IPS DF 19.7 (cell line): Measurements from ENCODE around the gene DOK4.

Source experiments
- DNase-seq: peaks from one replicate; pipeline ENCODE4 v3.0.0-alpha.2; 2013; ENCODE audit warnings: low read depth, low spot score

Gene DOK4

DNA sequence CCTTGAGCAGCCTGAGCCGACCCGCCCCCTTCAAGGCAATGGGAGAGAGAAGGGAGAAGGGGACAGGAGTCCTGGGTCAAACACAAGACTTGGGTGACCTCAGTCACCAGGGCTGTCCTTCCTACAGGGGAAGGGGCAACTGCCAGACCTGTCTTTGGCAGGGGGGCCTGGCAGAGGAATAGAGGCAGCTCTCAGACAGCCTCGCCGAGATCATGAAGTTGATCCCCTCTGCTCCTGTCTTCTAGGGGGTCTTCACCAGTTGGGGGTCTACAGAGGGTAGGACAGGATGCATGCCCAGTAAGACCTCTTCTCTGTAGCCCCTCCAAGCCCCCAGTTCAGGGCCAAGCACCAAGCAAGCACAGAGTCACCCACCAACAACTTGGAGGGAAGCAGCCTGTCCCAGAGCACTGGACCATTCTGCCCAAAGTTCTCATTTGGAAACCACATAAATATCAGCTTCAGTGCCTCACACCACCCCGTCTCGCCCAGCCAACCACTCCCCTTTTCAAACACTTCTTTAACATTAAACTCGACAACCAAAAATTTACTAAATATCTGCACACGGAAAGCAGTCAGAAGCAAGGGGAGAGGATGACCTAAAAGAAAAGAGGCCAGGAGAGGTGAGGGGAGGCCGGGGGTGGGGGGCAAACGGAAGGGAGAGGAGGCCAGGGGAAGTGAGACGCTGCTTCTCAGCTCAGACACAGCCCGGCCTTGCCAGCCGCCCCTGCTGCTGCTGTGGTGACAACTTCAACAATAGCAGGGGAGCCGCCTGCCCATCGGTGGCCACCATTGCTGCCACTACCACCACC is 7.7 kb downstream of the DOK4 start:
- DNase-seq, result no peak

GRCh38 chr16:57477531-57478202 is 8.6 kb downstream of the DOK4 start:
- DNase-seq, result no peak

GRCh38 chr16:57476546-57477410 is 9.5 kb downstream of the DOK4 start:
- no peak for DNase-seq

DNA sequence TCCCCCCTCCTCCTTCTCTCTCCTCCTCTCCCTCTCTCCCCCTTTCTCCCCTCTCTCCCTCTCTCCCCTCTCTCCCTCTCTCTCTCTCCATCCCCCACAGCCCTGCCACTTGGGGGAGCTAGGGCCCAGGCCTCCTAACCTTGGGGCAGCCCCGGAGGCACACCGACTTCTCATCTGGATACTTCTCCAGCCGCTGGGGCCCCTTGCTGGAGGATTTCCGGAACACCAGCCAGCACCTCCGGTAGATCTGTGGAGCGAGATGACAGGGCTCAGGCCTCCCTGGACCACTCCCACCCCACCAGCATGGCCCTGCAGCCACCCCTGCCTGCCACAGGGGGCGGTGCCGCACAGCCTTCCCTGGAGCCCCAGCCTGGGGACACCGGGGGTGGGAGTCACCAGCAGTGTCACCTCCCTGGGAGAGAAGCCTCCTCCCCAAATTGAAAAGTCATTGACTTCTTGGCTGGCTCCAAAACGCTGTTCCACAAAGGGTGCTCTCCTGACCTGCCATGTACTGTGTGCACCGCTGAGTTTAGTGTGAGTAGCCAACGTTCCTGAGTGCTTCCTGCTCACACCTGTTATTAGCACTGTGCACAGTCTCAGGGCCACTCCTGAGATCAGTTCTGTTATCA is 10.5 kb downstream of the DOK4 start:
- DNase-seq, result peak; percentile 86

DNA sequence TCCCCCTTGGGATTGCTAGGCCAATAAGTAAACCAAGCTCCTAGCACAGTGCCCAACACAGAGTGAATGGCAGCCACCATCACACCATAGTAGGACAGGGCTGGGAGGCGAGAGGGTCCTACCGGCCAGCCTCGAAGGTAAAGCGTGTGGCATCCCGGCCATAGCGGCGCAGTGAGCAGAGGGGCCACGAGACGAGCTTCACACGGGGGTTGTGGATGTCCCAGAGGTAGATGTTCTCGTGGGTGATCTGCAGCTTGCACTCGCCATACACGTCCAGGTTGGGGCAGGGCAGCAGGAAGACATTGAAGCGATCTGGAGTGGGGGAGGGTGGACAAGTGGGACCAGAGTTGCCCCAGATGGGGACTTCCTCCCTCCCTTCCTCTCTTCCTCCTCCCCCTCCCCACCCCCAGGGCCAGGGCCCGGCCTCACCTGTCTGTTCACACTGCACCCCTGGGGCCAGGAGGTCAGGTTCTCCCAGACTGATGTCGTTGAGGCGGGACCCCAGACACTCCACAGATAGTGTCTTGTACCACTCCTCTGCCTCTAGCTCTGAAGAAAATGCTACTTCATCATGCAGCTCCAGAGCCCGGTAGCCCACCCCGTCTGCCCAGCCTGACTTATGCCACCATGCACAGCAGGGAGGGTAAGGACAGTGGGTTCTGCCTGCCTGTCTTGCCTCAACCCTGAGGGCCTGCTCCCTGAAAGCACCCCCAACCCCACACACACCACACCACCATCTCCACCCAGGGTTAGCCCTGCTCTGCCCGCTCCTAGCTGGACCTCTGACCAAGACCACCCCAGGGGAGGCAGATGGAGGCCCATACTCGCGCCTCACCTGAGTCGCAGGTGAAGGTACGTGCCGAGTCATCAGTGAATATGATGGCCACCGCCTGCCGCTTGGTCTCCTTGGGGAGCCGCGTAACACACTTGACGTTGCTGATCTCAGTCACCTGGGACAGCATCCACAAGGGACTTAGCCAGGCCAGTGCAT is 11.3 kb downstream of the DOK4 start:
- DNase-seq, result no peak

- DNase-seq, result no peak
These were observed 12.4 kb downstream of the DOK4 start for GRCh38 chr16:57473906-57474305.

DNA sequence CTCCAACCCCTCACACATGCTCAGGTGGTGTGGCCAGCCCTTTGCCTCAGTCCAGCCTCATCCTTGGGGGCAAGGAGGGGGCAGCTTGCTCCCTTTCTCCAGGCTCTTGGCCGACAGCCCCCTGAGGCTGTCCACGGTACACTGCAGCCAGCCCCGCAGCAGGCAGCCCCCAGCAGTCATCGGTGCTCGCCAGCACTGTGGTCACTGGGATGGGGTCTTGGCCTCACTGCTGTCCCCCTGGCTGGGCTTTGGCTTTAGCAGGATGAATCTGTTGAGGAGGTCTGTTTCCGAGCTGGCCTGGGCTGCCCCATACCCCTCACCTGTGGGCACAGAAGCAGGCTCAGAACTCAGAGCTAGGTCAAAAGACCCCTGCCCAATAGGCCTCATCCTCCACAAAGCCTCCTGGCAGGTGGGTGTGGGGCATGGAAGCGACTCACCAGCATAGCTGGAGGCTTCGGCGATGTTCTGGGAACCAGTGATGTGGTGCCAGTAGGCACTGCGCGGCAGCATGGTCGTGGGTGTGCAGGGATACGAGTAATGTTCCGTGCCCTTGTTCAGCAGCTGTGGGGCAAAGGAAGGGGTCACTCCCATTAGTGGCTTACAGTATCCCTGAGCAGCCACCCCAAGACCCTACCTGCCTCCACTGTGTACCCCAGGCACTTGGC is 13.0 kb downstream of the DOK4 start:
- no peak for DNase-seq

- DNase-seq, result no peak
These were observed 13.6 kb downstream of the DOK4 start for GRCh38 chr16:57472665-57473060.

GRCh38 chr16:57471852-57472664 is 14.2 kb downstream of the DOK4 start:
- DNase-seq, result no peak

GRCh38 chr16:57471209-57471608 is 15.1 kb downstream of the DOK4 start:
- DNase-seq, result no peak

- no peak for DNase-seq
These were observed 15.6 kb downstream of the DOK4 start for GRCh38 chr16:57470711-57471110.

- DNase-seq, result no peak
These were observed 16.3 kb downstream of the DOK4 start for GRCh38 chr16:57469917-57470470.

DNA sequence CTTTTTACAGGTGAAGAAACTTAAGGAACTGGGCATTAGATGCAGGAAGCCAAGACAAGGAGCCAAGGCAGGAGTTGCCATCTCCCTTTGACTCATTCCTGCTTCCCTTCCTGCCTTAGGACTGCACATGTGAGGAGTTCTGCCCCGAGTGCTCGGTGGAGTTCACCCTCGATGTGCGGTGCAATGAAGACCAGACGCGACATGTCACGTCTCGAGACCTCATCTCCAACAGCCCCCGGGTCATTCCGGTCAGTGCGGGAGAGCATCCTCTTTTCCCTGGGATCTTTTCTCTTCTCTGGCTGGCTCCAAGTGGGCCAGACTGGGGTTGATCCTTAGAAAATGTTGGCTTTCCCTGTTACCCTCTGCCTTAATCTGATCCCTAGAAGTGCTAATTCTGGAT is 17.2 kb downstream of the DOK4 start:
- no peak for DNase-seq

GRCh38 chr16:57468346-57468745 is 17.9 kb downstream of the DOK4 start:
- no peak for DNase-seq

- no peak for DNase-seq
These were observed 21.8 kb downstream of the DOK4 start for GRCh38 chr16:57464523-57464922.

GRCh38 chr16:57462978-57463362 is 23.3 kb downstream of the DOK4 start:
- DNase-seq, result no peak

- no peak for DNase-seq
These were observed 23.9 kb downstream of the DOK4 start, which contains the start of gene POLR2C for GRCh38 chr16:57462209-57462977. Gene POLR2C, plus strand, starts transcription at chr16:57462679. Its CDS starts 46 bp downstream, at chr16:57462725.

- DNase-seq, result no peak
These were observed 34.3 kb downstream of the DOK4 start for GRCh38 chr16:57452021-57452420.
